ENCODE measurements around the gene RNF26.
"Not testable (repeated sequence)": the region's sequence is repeated elsewhere in the genome, so short reads cannot be mapped to it uniquely, and the experiment has no call there.

The RNF26 gene

GRCh38 chr11:119372260-119373058, 38.1 kb downstream of the RNF26 start:
- no peak for DNase-seq

- no peak for DNase-seq
Measured at GRCh38 chr11:119373059-119373920, 39.0 kb downstream of the RNF26 start.

GRCh38 chr11:119373921-119374631, 39.7 kb downstream of the RNF26 start:
- peak; percentile 40 for DNase-seq

- no peak for DNase-seq
Measured at GRCh38 chr11:119374632-119375336, 40.5 kb downstream of the RNF26 start.

- DNase-seq: no peak
Measured at GRCh38 chr11:119375337-119376196, 41.2 kb downstream of the RNF26 start.

- no peak for DNase-seq
Measured at GRCh38 chr11:119376197-119376847, 42.0 kb downstream of the RNF26 start.

- DNase-seq: no peak
Measured at GRCh38 chr11:119377112-119377901, 43.0 kb downstream of the RNF26 start.

GRCh38 chr11:119377961-119378667, 43.8 kb downstream of the RNF26 start:
- no peak for DNase-seq

- DNase-seq: no peak
Measured at GRCh38 chr11:119378851-119379465, 44.6 kb downstream of the RNF26 start.

GRCh38 chr11:119380160-119380826, 46.0 kb downstream of the RNF26 start:
- DNase-seq: no peak

- DNase-seq: no peak
Measured at GRCh38 chr11:119380827-119381180, 46.5 kb downstream of the RNF26 start.

GRCh38 chr11:119381181-119381988, 47.1 kb downstream of the RNF26 start, which contains the start of gene USP2:
Gene USP2 (minus strand): TSS chr11:119381690. CDS start chr11:119373480, 8,210 bp downstream.
- peak; percentile 93 for DNase-seq

- no peak for DNase-seq
Measured at GRCh38 chr11:119382101-119382500, 47.8 kb downstream of the RNF26 start.

GRCh38 chr11:119382513-119382912, 48.2 kb downstream of the RNF26 start:
- not testable (repeated sequence) for DNase-seq

- DNase-seq: no peak
Measured at GRCh38 chr11:119384332-119384731, 50.0 kb downstream of the RNF26 start.

All from activated gamma-delta T cell treated with Interleukin-2 at 50 U/mL for 16 hours (primary cell).